Measurements from ENCODE around the gene RBM4B.

GRCh38 chr11:66693356-66694055 lies 15.8 kb upstream of the RBM4B start:
- TF ChIP-seq CTCF (IDR thresholded peaks at IDR 0.05) = no peak
- TF ChIP-seq POLR2A (IDR thresholded peaks at IDR 0.05) = no peak
- no peak for TF ChIP-seq POLR2AphosphoS5 (IDR thresholded peaks at IDR 0.05)

All from upper lobe of left lung (tissue), 4 donors.